Lung (tissue), 12 donors: ENCODE results near the gene LPXN. TPM values are rescaled to one million over a fixed set of nuclear protein-coding genes. Genes with fewer than 3 reads are reported as not detected.

Experiments used
- ATAC-seq: fragments of 200-7000 bp; cut with Tn5 transposase; one replicate; pipeline ENCODE4 v1.9.1; 2020; ENCODE audit warnings: moderate number of reproducible peaks; ENCODE audit not compliant: insufficient read depth, low FRiP score
- DNase-seq, 3 donors: peaks; one replicate each; pipeline ENCODE4 v3.0.0-alpha.2; 2013 to 2017
- H3K27ac ChIP-seq, 2 donors: one replicate each; pipeline ENCODE4 v1.5.1; 2013; ENCODE audit warnings: mild to moderate bottlenecking in 2 of 2, moderate library complexity in 2 of 2, control low read depth in 1 of 2, inconsistent platforms in 1 of 2, low read depth in 1 of 2, low read length in 1 of 2
- H3K27me3 ChIP-seq, 3 donors: one replicate each; pipeline ENCODE4 v1.5.1; 2013; ENCODE audit warnings: low read length in 2 of 3; ENCODE audit not compliant: control insufficient read depth in 3 of 3, insufficient read depth in 3 of 3
- H3K36me3 ChIP-seq, 4 donors: one replicate each; pipeline ENCODE4 v1.5.1; 2013; ENCODE audit warnings: low read length in 4 of 4, mild to moderate bottlenecking in 1 of 4, moderate library complexity in 1 of 4; ENCODE audit not compliant: control insufficient read depth in 4 of 4, insufficient read depth in 4 of 4
- H3K4me1 ChIP-seq, 5 donors: one replicate each; pipeline ENCODE4 v1.5.1; 2013; ENCODE audit warnings: low read length in 5 of 5, mild to moderate bottlenecking in 2 of 5, moderate library complexity in 1 of 5; ENCODE audit not compliant: control insufficient read depth in 5 of 5, insufficient read depth in 5 of 5
- H3K4me3 ChIP-seq: one replicate; pipeline ENCODE4 v1.5.1; 2013; ENCODE audit warnings: mild to moderate bottlenecking, control low read depth, moderate library complexity
- H3K9ac ChIP-seq, 2 donors: one replicate each; pipeline ENCODE4 v1.5.1; 2013; ENCODE audit warnings: low read length in 2 of 2, control low read depth in 1 of 2; ENCODE audit not compliant: insufficient read depth in 1 of 2
- H3K9me3 ChIP-seq, 4 donors: one replicate each; pipeline ENCODE4 v1.5.1; 2013; ENCODE audit warnings: low read length in 3 of 4, mild to moderate bottlenecking in 1 of 4, moderate library complexity in 1 of 4; ENCODE audit not compliant: control insufficient read depth in 4 of 4, insufficient read depth in 3 of 4
- WGBS, 2 donors: extraction: QIAGEN DNeasy Blood & Tissue Kit; methylation state at CpG; one replicate each; pipeline ENCODE4 v1.1.7; 2013; 5-methylcytosine and 5-hydroxymethylcytosine counted together
- polyA plus RNA-seq, 2 donors: library from polyadenylated mRNA; stranded (reverse); fragments of 200-250 nt; gene quantifications; one replicate each; pipeline ENCODE4 v1.2.1, GENCODE V29; 2013
- total RNA-seq, 2 donors: library from RNA; depleted of rRNA in 1 of 2; stranded (reverse); fragments of >200 nt in 1 of 2; gene quantifications; one replicate each; pipeline ENCODE4 v1.2.1, GENCODE V29; 2014 to 2021
- TF ChIP-seq, protein P1 (sequence below): IDR thresholded peaks from 2 replicates; pipeline ENCODE4 v1.5.1; 2012; ENCODE audit warnings: mild to moderate bottlenecking; ENCODE audit errors: control extremely low read depth, extremely low read depth
- donor health status: control.
- donor health status: control.
- donor health status: Bipolar disorder and iron deficiency.
- donor health status: healthy.
- donor health status: DM: yes; HTN: yes; CAD: no.

The LPXN gene
- total and polyA plus RNA-seq, 4 donors, result 9.3 to 35.0 (median 25.9) TPM

DNA sequence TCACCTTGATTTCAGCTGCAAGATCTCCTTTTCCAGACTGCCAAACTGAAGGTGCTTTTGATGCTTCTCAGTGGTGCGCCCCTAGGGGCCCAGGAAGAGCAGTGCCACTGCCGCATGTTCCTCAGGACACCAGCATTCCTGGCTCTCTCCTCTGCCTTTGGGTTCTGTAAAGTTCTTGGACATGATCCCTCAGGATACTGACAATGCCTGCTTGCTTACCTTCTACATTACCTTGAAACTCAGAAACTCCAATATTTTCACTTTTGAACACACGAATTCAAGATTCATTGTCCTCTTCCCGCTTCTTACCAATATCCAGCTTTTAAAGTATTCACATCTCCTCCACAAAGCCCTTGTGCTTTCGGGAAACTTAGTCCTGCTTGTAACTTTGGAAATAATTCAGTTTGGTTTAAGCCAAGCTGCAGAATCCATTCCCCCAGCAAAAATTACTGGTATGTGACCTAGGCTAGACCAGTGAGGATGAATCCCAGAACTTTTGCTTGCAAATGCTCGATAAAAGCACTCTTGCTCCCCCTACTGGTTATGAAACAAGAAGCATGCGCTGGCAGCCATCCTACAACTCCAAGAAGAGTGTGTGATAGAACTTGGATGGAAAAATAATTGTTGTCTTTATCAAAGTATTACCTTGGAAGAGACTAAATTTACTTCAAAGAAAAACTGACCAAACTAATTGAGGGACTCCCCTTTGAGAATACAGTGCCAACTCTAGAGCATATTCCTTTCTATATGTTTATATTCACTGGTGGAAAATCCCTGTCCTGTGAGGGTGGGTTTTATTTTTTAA is 51.2 kb downstream of the LPXN start:
- peak; percentile 72 to 91 (median 82) for DNase-seq
- TF ChIP-seq, protein P1, sequence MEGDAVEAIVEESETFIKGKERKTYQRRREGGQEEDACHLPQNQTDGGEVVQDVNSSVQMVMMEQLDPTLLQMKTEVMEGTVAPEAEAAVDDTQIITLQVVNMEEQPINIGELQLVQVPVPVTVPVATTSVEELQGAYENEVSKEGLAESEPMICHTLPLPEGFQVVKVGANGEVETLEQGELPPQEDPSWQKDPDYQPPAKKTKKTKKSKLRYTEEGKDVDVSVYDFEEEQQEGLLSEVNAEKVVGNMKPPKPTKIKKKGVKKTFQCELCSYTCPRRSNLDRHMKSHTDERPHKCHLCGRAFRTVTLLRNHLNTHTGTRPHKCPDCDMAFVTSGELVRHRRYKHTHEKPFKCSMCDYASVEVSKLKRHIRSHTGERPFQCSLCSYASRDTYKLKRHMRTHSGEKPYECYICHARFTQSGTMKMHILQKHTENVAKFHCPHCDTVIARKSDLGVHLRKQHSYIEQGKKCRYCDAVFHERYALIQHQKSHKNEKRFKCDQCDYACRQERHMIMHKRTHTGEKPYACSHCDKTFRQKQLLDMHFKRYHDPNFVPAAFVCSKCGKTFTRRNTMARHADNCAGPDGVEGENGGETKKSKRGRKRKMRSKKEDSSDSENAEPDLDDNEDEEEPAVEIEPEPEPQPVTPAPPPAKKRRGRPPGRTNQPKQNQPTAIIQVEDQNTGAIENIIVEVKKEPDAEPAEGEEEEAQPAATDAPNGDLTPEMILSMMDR, result peak; percentile 64
- Histone ChIP-seq H3K36me3 (peaks cover 0 to 7% (median 3%) of the 10 kb centered on the region in 4 donors), H3K9ac (no peak overlapping the region), H3K4me1 (peaks cover 0 to 4% (median 0%) of the 10 kb centered on the region in 5 donors), H3K4me3 (no peak overlapping the region), H3K27ac (no peak overlapping the region), H3K27me3 (no peaks in the 10 kb centered on the region), H3K9me3 (no peaks in the 10 kb centered on the region)
- peak; percentile 91 for ATAC-seq
- WGBS, 2 donors, result 20 to 31% methylated on average over 7 of the region's 7 CpGs

DNA sequence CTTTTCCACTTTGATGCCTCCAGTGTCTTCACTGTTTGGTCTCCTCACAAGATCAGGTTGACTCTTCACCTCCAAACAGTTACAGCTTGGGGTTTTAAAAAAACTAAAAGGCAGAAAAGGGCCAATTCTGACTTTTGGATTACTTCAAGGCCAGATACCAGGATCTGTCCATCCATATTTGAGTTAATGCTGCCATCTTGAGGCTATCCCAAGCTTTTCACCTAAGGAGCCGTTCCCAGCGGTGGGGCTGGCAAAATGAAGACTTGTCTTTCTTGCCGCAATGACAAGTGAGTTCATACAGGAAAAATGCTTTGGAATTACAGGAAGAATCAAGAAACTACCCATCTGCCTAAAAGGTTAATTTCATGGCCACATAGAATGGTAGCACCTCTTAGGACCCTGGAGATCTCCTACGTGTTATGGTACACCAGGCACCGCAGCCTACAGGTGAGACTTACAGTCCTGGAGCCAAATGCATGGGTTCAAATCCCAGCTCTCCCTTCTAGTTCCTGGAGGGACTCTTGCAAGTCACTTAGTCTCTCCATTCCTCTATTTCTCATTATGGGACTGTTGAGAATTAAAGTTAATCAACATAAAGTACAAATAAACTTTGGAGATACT is 61.8 kb downstream of the LPXN start:
- H3K9ac ChIP-seq, result no peak overlapping the region
- peak; percentile 38 to 67 (median 50) for DNase-seq
- H3K36me3 ChIP-seq, result no peaks in the 10 kb centered on the region
- ATAC-seq, result no peak
- H3K27ac ChIP-seq, result no peak overlapping the region
- TF ChIP-seq, protein P1, result peak; percentile 49
- H3K27me3 ChIP-seq, result no peaks in the 10 kb centered on the region
- 35 to 47% methylated on average over 5 of the region's 5 CpGs for WGBS, 2 donors
- no peaks in the 10 kb centered on the region for H3K4me1 ChIP-seq
- H3K4me3 ChIP-seq, result no peak overlapping the region
- no peaks in the 10 kb centered on the region for H3K9me3 ChIP-seq

DNA sequence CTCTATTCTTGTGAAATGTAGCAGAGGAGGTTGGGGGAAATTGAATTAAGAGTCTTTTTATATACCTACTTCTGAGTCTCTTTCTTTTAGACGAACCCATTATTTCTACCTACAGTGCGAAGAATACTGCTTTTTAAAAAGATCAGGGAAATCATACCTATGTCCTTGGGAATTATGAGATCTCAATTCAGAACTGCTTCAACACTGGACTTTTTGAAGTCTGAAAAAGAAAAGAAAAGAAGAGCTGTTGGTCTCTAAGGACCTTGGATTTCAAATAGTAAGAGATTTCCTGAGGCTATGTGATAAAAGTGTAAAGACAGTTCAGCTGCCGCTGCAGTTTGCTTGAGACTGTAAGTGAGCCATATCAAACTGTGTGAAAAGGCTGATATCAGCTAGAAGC is 64.0 kb downstream of the LPXN start:
- Histone ChIP-seq H3K36me3 (no peaks in the 10 kb centered on the region), H3K4me3 (no peak overlapping the region), H3K4me1 (no peaks in the 10 kb centered on the region), H3K27ac (no peak overlapping the region), H3K9me3 (no peaks in the 10 kb centered on the region), H3K9ac (peak overlapping the region in 1 of 2 donors; percentile 43), H3K27me3 (no peaks in the 10 kb centered on the region)
- no peak for DNase-seq
- no peak for ATAC-seq
- TF ChIP-seq, protein P1, result no peak
- WGBS, 2 donors, result 89 to 91% methylated on average over 3 of the region's 3 CpGs
